Parathyroid adenoma (tissue), 2 donors: ENCODE results near the gene MYO1D.

ENCODE experiments used
- H2AFZ ChIP-seq: fragments of 300-600 bp; sonication (generic); one replicate; pipeline ENCODE4 v1.7.0; 2017; ENCODE audit warnings: antibody characterized with exemption, mild to moderate bottlenecking
- H3K27ac ChIP-seq: fragments of 300-600 bp; sonication (generic); one replicate; pipeline ENCODE4 v1.7.0; 2017
- H3K27me3 ChIP-seq: fragments of 300-600 bp; sonication (generic); one replicate; pipeline ENCODE4 v1.7.0; 2017; ENCODE audit warnings: low read length; ENCODE audit not compliant: control insufficient read depth, insufficient read depth
- H3K36me3 ChIP-seq: fragments of 300-600 bp; sonication (generic); one replicate; pipeline ENCODE4 v1.7.0; 2017; ENCODE audit warnings: low read length; ENCODE audit not compliant: control insufficient read depth, insufficient read depth
- H3K4me1 ChIP-seq: fragments of 300-600 bp; sonication (generic); one replicate; pipeline ENCODE4 v1.7.0; 2017; ENCODE audit warnings: control low read depth
- H3K4me2 ChIP-seq: fragments of 300-600 bp; sonication (generic); one replicate; pipeline ENCODE4 v1.7.0; 2017; ENCODE audit warnings: low read length
- H3K4me3 ChIP-seq: fragments of 300-600 bp; sonication (generic); one replicate; pipeline ENCODE4 v1.7.0; 2017; ENCODE audit warnings: low read depth, low read length
- H3K79me2 ChIP-seq: fragments of 300-600 bp; sonication (generic); one replicate; pipeline ENCODE4 v1.7.0; 2017; ENCODE audit warnings: control low read depth
- H3K9ac ChIP-seq: fragments of 300-600 bp; sonication (generic); one replicate; pipeline ENCODE4 v1.7.0; 2017; ENCODE audit warnings: mild to moderate bottlenecking
- H3K9me3 ChIP-seq: fragments of 300-600 bp; sonication (generic); one replicate; pipeline ENCODE4 v1.7.0; 2017; ENCODE audit warnings: low read length; ENCODE audit not compliant: control insufficient read depth
- CTCF ChIP-seq: fragments of 300-600 bp; sonication (generic); IDR thresholded peaks from one replicate; pipeline ENCODE4 v1.7.0; 2017; ENCODE audit warnings: antibody characterized with exemption, mild to moderate bottlenecking
- donor health status: primary hyperparathyroidism.

Gene MYO1D

GRCh38 chr17:32628271-32629044 is 248.5 kb downstream of the MYO1D start:
- TF ChIP-seq CTCF = no peak
- H3K9me3 ChIP-seq = no peaks in the 10 kb centered on the region
- no peaks in the 10 kb centered on the region for H3K79me2 ChIP-seq
- H3K4me2 ChIP-seq = no peak overlapping the region
- H3K27me3 ChIP-seq = no peaks in the 10 kb centered on the region
- no peak overlapping the region for H3K27ac ChIP-seq
- no peak overlapping the region for H2AFZ ChIP-seq
- no peaks in the 10 kb centered on the region for H3K36me3 ChIP-seq
- H3K9ac ChIP-seq = no peak overlapping the region
- H3K4me1 ChIP-seq = no peaks in the 10 kb centered on the region
- no peak overlapping the region for H3K4me3 ChIP-seq

GRCh38 chr17:32627239-32627996 is 249.5 kb downstream of the MYO1D start:
- no peaks in the 10 kb centered on the region for H3K9me3 ChIP-seq
- H2AFZ ChIP-seq = no peak overlapping the region
- no peak overlapping the region for H3K4me3 ChIP-seq
- H3K27me3 ChIP-seq = no peaks in the 10 kb centered on the region
- H3K27ac ChIP-seq = no peak overlapping the region
- no peak overlapping the region for H3K4me2 ChIP-seq
- TF ChIP-seq CTCF = no peak
- H3K4me1 ChIP-seq = no peaks in the 10 kb centered on the region
- no peaks in the 10 kb centered on the region for H3K36me3 ChIP-seq
- H3K9ac ChIP-seq = no peak overlapping the region
- H3K79me2 ChIP-seq = no peaks in the 10 kb centered on the region

GRCh38 chr17:32626379-32626791 is 250.5 kb downstream of the MYO1D start:
- no peak overlapping the region for H3K4me2 ChIP-seq
- H3K9me3 ChIP-seq = no peaks in the 10 kb centered on the region
- H3K27me3 ChIP-seq = no peaks in the 10 kb centered on the region
- no peaks in the 10 kb centered on the region for H3K79me2 ChIP-seq
- no peak overlapping the region for H2AFZ ChIP-seq
- no peak overlapping the region for H3K27ac ChIP-seq
- H3K4me1 ChIP-seq = peaks cover 3% of the 10 kb centered on the region
- H3K36me3 ChIP-seq = no peaks in the 10 kb centered on the region
- no peak for TF ChIP-seq CTCF
- no peak overlapping the region for H3K4me3 ChIP-seq
- H3K9ac ChIP-seq = no peak overlapping the region

- no peak for TF ChIP-seq CTCF
- no peak overlapping the region for H3K9ac ChIP-seq
Measured at GRCh38 chr17:32625971-32626370, 251.0 kb downstream of the MYO1D start.

More at GRCh38 chr17:32625971-32626370, 251.0 kb downstream of the MYO1D start:
- Histone ChIP-seq H3K4me3 (no peak overlapping the region), H3K9me3 (no peaks in the 10 kb centered on the region), H2AFZ (no peak overlapping the region), H3K27ac (no peak overlapping the region), H3K4me2 (no peak overlapping the region), H3K27me3 (no peaks in the 10 kb centered on the region), H3K36me3 (no peaks in the 10 kb centered on the region), H3K4me1 (peaks cover 4% of the 10 kb centered on the region), H3K79me2 (no peaks in the 10 kb centered on the region)
